ENCODE data around the gene ZNF618.

GRCh38 chr9:114054191-114054690 is 178.1 kb downstream of the ZNF618 start:
- TF ChIP-seq, protein P1, sequence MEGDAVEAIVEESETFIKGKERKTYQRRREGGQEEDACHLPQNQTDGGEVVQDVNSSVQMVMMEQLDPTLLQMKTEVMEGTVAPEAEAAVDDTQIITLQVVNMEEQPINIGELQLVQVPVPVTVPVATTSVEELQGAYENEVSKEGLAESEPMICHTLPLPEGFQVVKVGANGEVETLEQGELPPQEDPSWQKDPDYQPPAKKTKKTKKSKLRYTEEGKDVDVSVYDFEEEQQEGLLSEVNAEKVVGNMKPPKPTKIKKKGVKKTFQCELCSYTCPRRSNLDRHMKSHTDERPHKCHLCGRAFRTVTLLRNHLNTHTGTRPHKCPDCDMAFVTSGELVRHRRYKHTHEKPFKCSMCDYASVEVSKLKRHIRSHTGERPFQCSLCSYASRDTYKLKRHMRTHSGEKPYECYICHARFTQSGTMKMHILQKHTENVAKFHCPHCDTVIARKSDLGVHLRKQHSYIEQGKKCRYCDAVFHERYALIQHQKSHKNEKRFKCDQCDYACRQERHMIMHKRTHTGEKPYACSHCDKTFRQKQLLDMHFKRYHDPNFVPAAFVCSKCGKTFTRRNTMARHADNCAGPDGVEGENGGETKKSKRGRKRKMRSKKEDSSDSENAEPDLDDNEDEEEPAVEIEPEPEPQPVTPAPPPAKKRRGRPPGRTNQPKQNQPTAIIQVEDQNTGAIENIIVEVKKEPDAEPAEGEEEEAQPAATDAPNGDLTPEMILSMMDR (IDR thresholded peaks at IDR 0.05; ENCODE audit: poor library complexity) = no peak
- TF ChIP-seq EZH2phosphoT487 (IDR thresholded peaks at IDR 0.05; ENCODE audit: low read depth, severe bottlenecking, unreplicated experiment) = no peak
